ENCODE results near the gene DNAJC13. TPM values are rescaled to one million over a fixed set of nuclear protein-coding genes. Genes with fewer than 3 reads are reported as not detected.

Gene DNAJC13
- total RNA-seq, 6 experiments from 2014 or later: 55.9 to 66.4 (median 60.1) TPM

GRCh38 chr3:132378846-132379245 is 38.5 kb upstream of the DNAJC13 start:
- peaks cover 10% of the 10 kb centered on the region; the same call in 1 of the 2 replicates for H3K27me3 Mint-ChIP-seq (ENCODE audit: insufficient read depth)
- no peaks in the 10 kb centered on the region for H3K9me3 Mint-ChIP-seq
- H3K27ac Mint-ChIP-seq: no peak overlapping the region
- no peaks in the 10 kb centered on the region for H3K4me1 Mint-ChIP-seq (ENCODE audit: low read depth)
- no peak overlapping the region for H3K4me3 Mint-ChIP-seq
- no peak for TF ChIP-seq CTCF (IDR thresholded peaks at IDR 0.05)
- no peak for DNase-seq
- H3K36me3 Mint-ChIP-seq (ENCODE audit: low read depth): no peaks in the 10 kb centered on the region

GRCh38 chr3:132380920-132381319 is 36.4 kb upstream of the DNAJC13 start:
- Mint-ChIP-seq H3K27me3 (ENCODE audit: insufficient read depth) (peaks cover 14% of the 10 kb centered on the region; the same call in 1 of the 2 replicates), H3K4me3 (no peak overlapping the region), H3K27ac (no peak overlapping the region), H3K4me1 (ENCODE audit: low read depth) (no peaks in the 10 kb centered on the region), H3K36me3 (ENCODE audit: low read depth) (no peaks in the 10 kb centered on the region), H3K9me3 (no peaks in the 10 kb centered on the region)
- no peak for TF ChIP-seq CTCF (IDR thresholded peaks at IDR 0.05)
- DNase-seq: no peak

- DNase-seq: no peak
- peaks cover 14% of the 10 kb centered on the region; the same call in 1 of the 2 replicates for H3K27me3 Mint-ChIP-seq (ENCODE audit: insufficient read depth)
- H3K36me3 Mint-ChIP-seq (ENCODE audit: low read depth): no peaks in the 10 kb centered on the region
- TF ChIP-seq CTCF (IDR thresholded peaks at IDR 0.05): no peak
- H3K9me3 Mint-ChIP-seq: no peaks in the 10 kb centered on the region
- no peak overlapping the region for H3K4me3 Mint-ChIP-seq
- H3K27ac Mint-ChIP-seq: no peak overlapping the region
- no peaks in the 10 kb centered on the region for H3K4me1 Mint-ChIP-seq (ENCODE audit: low read depth)
These were observed 35.9 kb upstream of the DNAJC13 start for GRCh38 chr3:132381348-132381944.

GRCh38 chr3:132382267-132382666 is 35.0 kb upstream of the DNAJC13 start:
- DNase-seq: no peak
- H3K27me3 Mint-ChIP-seq (ENCODE audit: insufficient read depth): peaks cover 14% of the 10 kb centered on the region; the same call in 1 of the 2 replicates
- no peaks in the 10 kb centered on the region for H3K4me1 Mint-ChIP-seq (ENCODE audit: low read depth)
- no peak for TF ChIP-seq CTCF (IDR thresholded peaks at IDR 0.05)
- H3K9me3 Mint-ChIP-seq: no peaks in the 10 kb centered on the region
- no peak overlapping the region for H3K4me3 Mint-ChIP-seq
- H3K36me3 Mint-ChIP-seq (ENCODE audit: low read depth): no peaks in the 10 kb centered on the region
- H3K27ac Mint-ChIP-seq: no peak overlapping the region

- H3K9me3 Mint-ChIP-seq: no peaks in the 10 kb centered on the region
- no peak overlapping the region for H3K27ac Mint-ChIP-seq
- no peaks in the 10 kb centered on the region for H3K36me3 Mint-ChIP-seq (ENCODE audit: low read depth)
- DNase-seq: no peak
- no peaks in the 10 kb centered on the region for H3K4me1 Mint-ChIP-seq (ENCODE audit: low read depth)
- no peak overlapping the region for H3K4me3 Mint-ChIP-seq
- peaks cover 14% of the 10 kb centered on the region; the same call in 1 of the 2 replicates for H3K27me3 Mint-ChIP-seq (ENCODE audit: insufficient read depth)
- no peak for TF ChIP-seq CTCF (IDR thresholded peaks at IDR 0.05)
These were observed 34.6 kb upstream of the DNAJC13 start for GRCh38 chr3:132382688-132383194.

All from HFFc6 (cell line).